GM21576 (cell line): ENCODE data around the gene SHKBP1.

Source experiments
- ATAC-seq: cut with Tn5 transposase; IDR thresholded peaks from one replicate; pipeline ENCODE4 v1.9.1; 2021; ENCODE audit warnings: mild to moderate bottlenecking, moderate library complexity; ENCODE audit not compliant: unreplicated experiment

The SHKBP1 gene

DNA sequence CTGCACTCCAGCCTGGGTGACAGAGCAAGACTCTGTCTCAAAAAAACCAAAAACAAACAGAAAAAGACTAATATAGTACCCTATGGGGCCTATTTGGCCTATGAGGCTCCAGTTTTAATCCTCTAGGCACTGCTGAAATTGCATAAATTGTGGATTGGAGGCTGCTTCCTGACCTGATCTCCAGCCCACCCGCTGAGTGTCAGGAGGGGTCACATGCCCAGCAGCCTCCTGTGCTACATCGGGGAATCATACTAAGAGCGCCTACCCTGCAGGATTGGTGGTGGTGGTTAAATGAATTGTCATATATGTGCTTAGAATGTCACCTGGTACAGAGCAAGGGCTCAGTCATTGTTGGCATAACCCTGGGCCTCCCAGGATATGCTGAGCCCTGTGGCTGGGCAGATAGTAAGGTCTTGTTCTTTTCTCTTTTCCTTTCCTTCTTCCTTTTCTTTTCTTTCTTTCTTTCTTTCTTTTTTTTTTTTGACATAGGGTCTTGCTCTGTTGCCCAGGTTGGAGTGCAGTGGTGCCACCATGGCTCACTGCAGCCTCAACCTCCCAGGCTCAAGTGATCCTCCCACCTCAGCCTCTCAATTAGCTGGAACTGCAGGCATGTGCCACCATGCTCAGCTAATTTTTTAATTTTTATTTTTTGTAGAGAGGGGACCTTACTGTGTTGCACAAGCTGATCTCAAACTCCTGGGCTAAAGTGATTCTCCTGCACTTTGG, 55.8 kb downstream of the SHKBP1 start:
- ATAC-seq, result no peak

DNA sequence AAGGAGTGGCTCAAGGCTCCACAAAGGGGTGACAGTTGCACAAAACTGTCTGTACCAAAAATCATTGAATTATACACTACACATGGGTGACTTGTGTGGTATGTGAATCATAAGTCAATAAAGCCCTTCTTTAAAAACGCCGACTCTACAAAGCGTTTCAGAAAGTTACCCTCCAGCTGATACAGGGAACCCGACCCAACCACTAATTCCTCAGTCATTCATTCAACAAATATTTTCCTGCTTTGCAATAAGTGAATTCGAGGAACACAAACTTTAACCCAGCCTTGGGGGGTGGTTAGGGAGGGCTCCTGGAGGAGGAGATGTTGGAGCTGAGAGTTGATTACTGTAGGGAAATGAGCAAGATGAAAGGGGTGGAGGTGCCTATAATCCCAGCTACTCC, 56.5 kb downstream of the SHKBP1 start:
- no peak for ATAC-seq

DNA sequence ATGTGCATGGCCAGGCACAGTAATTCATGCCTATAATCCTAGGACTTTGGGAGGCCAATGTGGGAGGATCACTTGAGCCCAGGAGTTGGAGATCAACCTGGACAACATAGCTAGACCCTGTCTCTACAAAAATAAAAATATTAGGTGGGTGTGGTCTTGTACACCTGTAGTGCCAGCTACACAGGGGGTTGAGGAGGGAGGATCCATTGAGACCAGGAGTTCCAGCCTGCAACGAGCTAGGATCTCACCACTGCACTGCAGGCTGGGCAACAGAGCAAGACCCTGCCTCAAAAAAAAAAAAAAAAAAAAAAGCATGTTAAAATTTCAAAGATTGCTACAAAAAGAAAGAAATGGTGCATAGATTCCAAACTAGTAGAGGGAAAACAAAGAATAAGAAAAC, 61.7 kb downstream of the SHKBP1 start:
- ATAC-seq, result no peak

DNA sequence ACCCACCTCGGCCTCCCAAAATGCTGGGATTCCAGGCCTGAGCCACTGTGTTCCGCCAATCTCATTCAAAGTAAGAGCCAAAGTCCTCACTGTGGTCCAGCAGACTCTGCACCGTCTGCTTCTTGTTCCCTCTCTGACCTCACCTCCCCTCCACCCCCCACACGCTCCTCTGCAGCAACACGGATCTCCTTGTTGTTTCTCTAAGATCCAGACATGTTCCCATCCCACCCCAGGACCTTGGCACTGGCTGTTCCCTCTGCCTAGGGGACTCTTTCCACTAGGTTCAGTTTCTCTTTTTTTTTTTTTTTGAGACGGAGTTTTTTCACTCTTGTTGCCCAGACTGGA, 62.9 kb downstream of the SHKBP1 start:
- no peak for ATAC-seq

DNA sequence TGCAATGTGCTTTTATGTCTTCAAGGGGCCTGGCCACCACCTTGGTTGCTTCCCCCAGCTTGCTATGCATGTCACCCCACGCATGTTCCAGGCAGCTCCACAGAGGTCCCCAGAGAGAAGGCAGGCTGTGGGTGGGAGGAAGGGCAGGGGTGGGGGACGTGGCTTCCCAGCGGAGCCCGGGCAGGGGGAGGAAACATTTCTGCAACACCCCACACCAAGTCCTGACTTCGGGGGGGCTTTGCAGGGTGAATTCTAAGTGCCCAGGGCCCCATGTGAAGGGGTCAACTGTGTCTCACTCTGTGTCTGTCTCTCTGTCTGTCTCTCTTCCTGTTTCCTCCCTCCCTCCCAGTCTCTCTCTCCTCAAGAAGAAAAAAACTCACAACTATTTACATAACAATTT, 64.1 kb downstream of the SHKBP1 start:
- ATAC-seq, result no peak
